H9 (cell line): ENCODE measurements around the gene SRP68. TPM values are rescaled to one million over a fixed set of nuclear protein-coding genes. Genes with fewer than 3 reads are reported as not detected.
"Not testable (repeated sequence)": the region's sequence is repeated elsewhere in the genome, so short reads cannot be mapped to it uniquely, and the experiment has no call there.

Experiments
- DNase-seq: peaks from one replicate; pipeline ENCODE4 v3.0.0-alpha.2; 2017
- H2AFZ ChIP-seq: one replicate; pipeline ENCODE4 v1.6.1; 2013; ENCODE audit warnings: mild to moderate bottlenecking, low read length, control low read depth, moderate library complexity
- H2AK5ac ChIP-seq: 2 replicates; pipeline ENCODE4 v1.6.1; 2013; ENCODE audit warnings: low read length, control low read depth, mixed read lengths; ENCODE audit not compliant: insufficient read length
- H2BK120ac ChIP-seq: one replicate; pipeline ENCODE4 v1.6.1; 2013; ENCODE audit warnings: low read depth, mild to moderate bottlenecking, low read length, control low read depth, inconsistent platforms; ENCODE audit not compliant: poor library complexity, severe bottlenecking
- H2BK12ac ChIP-seq: 2 replicates; pipeline ENCODE4 v1.6.1; 2013; ENCODE audit warnings: low read length, control low read depth, mixed read lengths, low read depth; ENCODE audit not compliant: insufficient read length
- H2BK15ac ChIP-seq: 2 replicates; pipeline ENCODE4 v1.6.1; 2013; ENCODE audit warnings: low read depth, low read length, control low read depth
- H2BK20ac ChIP-seq: one replicate; pipeline ENCODE4 v1.6.1; 2013; ENCODE audit warnings: low read depth, mild to moderate bottlenecking, low read length, control low read depth, inconsistent platforms; ENCODE audit not compliant: poor library complexity, severe bottlenecking
- H2BK5ac ChIP-seq: 2 replicates; pipeline ENCODE4 v1.6.1; 2013; ENCODE audit warnings: low read length, control low read depth, mixed read lengths; ENCODE audit not compliant: insufficient read length
- H3K14ac ChIP-seq: 2 replicates; pipeline ENCODE4 v1.6.1; 2013; ENCODE audit warnings: low read length, control low read depth; ENCODE audit not compliant: insufficient read depth
- H3K18ac ChIP-seq: 2 replicates; pipeline ENCODE4 v1.6.1; 2013; ENCODE audit warnings: low read depth, mild to moderate bottlenecking, mixed read lengths, low read length, control low read depth; ENCODE audit not compliant: insufficient read length
- H3K23ac ChIP-seq: 2 replicates; pipeline ENCODE4 v1.6.1; 2013; ENCODE audit warnings: low read length, control low read depth, mixed read lengths, low read depth; ENCODE audit not compliant: insufficient read length
- H3K23me2 ChIP-seq: 2 replicates; pipeline ENCODE4 v1.6.1; 2013; ENCODE audit warnings: low read depth, mild to moderate bottlenecking, mixed read lengths, low read length, control low read depth; ENCODE audit not compliant: insufficient read length, poor library complexity, severe bottlenecking
- H3K27ac ChIP-seq: 2 replicates; pipeline ENCODE4 v1.5.1; 2013; ENCODE audit warnings: low read length, control low read depth, mixed read lengths, low read depth; ENCODE audit not compliant: insufficient read length
- H3K27me3 ChIP-seq: 2 replicates; pipeline ENCODE4 v1.6.1; 2013; ENCODE audit warnings: low read length, control low read depth, inconsistent platforms; ENCODE audit not compliant: insufficient read depth
- H3K4ac ChIP-seq: 2 replicates; pipeline ENCODE4 v1.6.1; 2013; ENCODE audit warnings: low read depth, mild to moderate bottlenecking, control low read depth, inconsistent platforms, low read length, moderate library complexity
- H3K4me1 ChIP-seq: 2 replicates; pipeline ENCODE4 v1.6.1; 2013; ENCODE audit warnings: low read length, control low read depth, inconsistent platforms; ENCODE audit not compliant: insufficient read depth
- H3K4me2 ChIP-seq: 2 replicates; pipeline ENCODE4 v1.6.1; 2013; ENCODE audit warnings: low read length, control low read depth, mixed read lengths; ENCODE audit not compliant: insufficient read length, insufficient read depth
- H3K56ac ChIP-seq: 2 replicates; pipeline ENCODE4 v1.6.1; 2013; ENCODE audit warnings: low read depth, mild to moderate bottlenecking, mixed read lengths, low read length, control low read depth; ENCODE audit not compliant: insufficient read length
- H3K79me1 ChIP-seq: 2 replicates; pipeline ENCODE4 v1.6.1; 2013; ENCODE audit warnings: low read depth, mild to moderate bottlenecking, moderate library complexity, low read length, control low read depth, inconsistent platforms; ENCODE audit not compliant: insufficient read depth, poor library complexity, severe bottlenecking
- H3K79me2 ChIP-seq: 2 replicates; pipeline ENCODE4 v1.6.1; 2013; ENCODE audit warnings: low read length, control low read depth, inconsistent platforms; ENCODE audit not compliant: insufficient read depth
- H3K9ac ChIP-seq: 2 replicates; pipeline ENCODE4 v1.6.1; 2013; ENCODE audit warnings: low read length, control low read depth, mixed read lengths; ENCODE audit not compliant: insufficient read length; ENCODE audit errors: extremely low read depth
- H3K9me3 ChIP-seq: one replicate; pipeline ENCODE4 v1.6.1; 2013; ENCODE audit warnings: low read depth, low read length, inconsistent platforms; ENCODE audit not compliant: control insufficient read depth
- H3T11ph ChIP-seq: one replicate; pipeline ENCODE4 v1.6.1; 2013; ENCODE audit warnings: mild to moderate bottlenecking, low read length, control low read depth, inconsistent platforms
- H4K20me1 ChIP-seq: one replicate; pipeline ENCODE4 v1.6.1; 2013; ENCODE audit not compliant: control insufficient read depth, insufficient read length, insufficient read depth
- H4K5ac ChIP-seq: 2 replicates; pipeline ENCODE4 v1.6.1; 2013; ENCODE audit warnings: low read depth, mild to moderate bottlenecking, mixed read lengths, low read length, control low read depth; ENCODE audit not compliant: insufficient read length
- H4K8ac ChIP-seq: replicated peaks from 2 replicates; pipeline ENCODE4 v1.6.1; 2013; ENCODE audit warnings: low read length, control low read depth, mixed read lengths, low read depth; ENCODE audit not compliant: insufficient read length
- H4K91ac ChIP-seq: 2 replicates; pipeline ENCODE4 v1.6.1; 2013; ENCODE audit warnings: low read depth, mild to moderate bottlenecking, moderate library complexity, mixed read lengths, low read length, control low read depth; ENCODE audit not compliant: insufficient read length
- H3K27ac Mint-ChIP-seq, 3 experiments: 2 replicates in 2 of 3; 3 replicates in 1 of 3; pipeline ENCODE4 v1.8.0; 2020 to 2021; ENCODE audit warnings: mixed read lengths in 3 of 3, mild to moderate bottlenecking in 1 of 3, moderate library complexity in 1 of 3
- H3K27me3 Mint-ChIP-seq: 2 replicates; pipeline ENCODE4 v1.8.0; 2021; ENCODE audit warnings: low read depth, mild to moderate bottlenecking, moderate library complexity, mixed read lengths
- H3K36me3 Mint-ChIP-seq, 3 experiments: 2 replicates in 2 of 3; 3 replicates in 1 of 3; pipeline ENCODE4 v1.8.0; 2020 to 2021; ENCODE audit warnings: low read depth in 3 of 3, mixed read lengths in 3 of 3; ENCODE audit not compliant: insufficient read depth in 1 of 3
- H3K4me1 Mint-ChIP-seq, 2 experiments: 2 replicates each; pipeline ENCODE4 v1.8.0; 2020; ENCODE audit warnings: mixed read lengths in 2 of 2
- H3K4me3 Mint-ChIP-seq, 2 experiments: 2 replicates in 1 of 2; 3 replicates in 1 of 2; pipeline ENCODE4 v1.8.0; 2020 to 2021; ENCODE audit warnings: mild to moderate bottlenecking in 2 of 2, mixed read lengths in 2 of 2, moderate library complexity in 1 of 2
- H3K9me3 Mint-ChIP-seq, 2 experiments: 2 replicates in 1 of 2; 3 replicates in 1 of 2; pipeline ENCODE4 v1.8.0; 2020; ENCODE audit warnings: mild to moderate bottlenecking in 2 of 2, mixed read lengths in 2 of 2, moderate library complexity in 1 of 2
- WGBS: extraction: QIAGEN DNeasy Blood & Tissue Kit; methylation state at CpG from one replicate; pipeline ENCODE4 v1.1.7; 2013; ENCODE audit warnings: missing lambda C conversion rate, low lambda C conversion rate, mixed read lengths; ENCODE audit not compliant: insufficient read length; ENCODE audit errors: extremely low coverage; 5-methylcytosine and 5-hydroxymethylcytosine counted together
- total RNA-seq: library from RNA; stranded (reverse); gene quantifications from 2 replicates; pipeline ENCODE4 v1.2.1, GENCODE V29; 2021

SRP68 gene
- total RNA-seq, 1 experiment from 2014 or later, result 86.1 TPM

DNA sequence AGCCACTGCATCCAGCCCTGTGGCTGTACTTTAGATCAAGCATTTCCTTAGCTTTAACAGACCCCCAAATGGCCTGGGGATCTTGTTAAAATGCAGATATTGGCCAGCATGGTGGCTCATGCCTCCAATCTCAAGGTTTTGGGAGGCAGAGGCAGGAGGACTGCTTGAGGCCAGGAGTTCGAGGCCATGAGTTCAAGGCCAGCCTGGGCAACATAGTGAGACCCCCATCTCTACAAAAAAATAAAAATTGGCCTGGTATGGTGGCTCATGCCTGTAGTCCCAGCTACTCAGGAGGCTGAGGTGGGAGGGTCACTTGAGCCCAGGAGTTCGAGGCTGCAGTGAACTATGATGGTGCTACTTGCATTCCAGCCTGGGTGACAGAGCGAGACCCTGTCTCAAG lies 29.4 kb downstream of the SRP68 start:
- H4K5ac ChIP-seq, H3K9me3 Mint-ChIP-seq, H2AFZ ChIP-seq, H3K14ac ChIP-seq, H2BK20ac ChIP-seq, H2BK15ac ChIP-seq, H3K9me3 ChIP-seq, H3T11ph ChIP-seq, H3K79me2 ChIP-seq, H3K79me1 ChIP-seq, H3K4me2 ChIP-seq, H2BK12ac ChIP-seq, H2AK5ac ChIP-seq, H3K4me3 Mint-ChIP-seq, H4K91ac ChIP-seq, H2BK120ac ChIP-seq, H3K27me3 ChIP-seq, H3K27ac Mint-ChIP-seq, H3K27me3 Mint-ChIP-seq, H3K4me1 ChIP-seq, H3K18ac ChIP-seq, H2BK5ac ChIP-seq, DNase-seq, H4K20me1 ChIP-seq, H3K23me2 ChIP-seq, H3K4ac ChIP-seq, H3K56ac ChIP-seq, H4K8ac ChIP-seq, H3K9ac ChIP-seq, H3K23ac ChIP-seq, H3K27ac ChIP-seq: not testable (repeated sequence)
- WGBS, result no CpG with 5 or more reads among the region's 3 CpGs
- H3K36me3 Mint-ChIP-seq, result peaks cover 55 to 93% (median 80%) of the 10 kb centered on the region in 3 experiments
- peaks cover 18 to 40% of the 10 kb centered on the region in 2 experiments for H3K4me1 Mint-ChIP-seq
